D341Med (cell line): ENCODE measurements around the gene SLC15A4.
"Not testable (repeated sequence)": the region's sequence is repeated elsewhere in the genome, so short reads cannot be mapped to it uniquely, and the experiment has no call there.

Source experiments
- DNase-seq: peaks from one replicate; pipeline ENCODE4 v3.0.0; 2012; ENCODE audit warnings: low spot score

Gene SLC15A4

DNA sequence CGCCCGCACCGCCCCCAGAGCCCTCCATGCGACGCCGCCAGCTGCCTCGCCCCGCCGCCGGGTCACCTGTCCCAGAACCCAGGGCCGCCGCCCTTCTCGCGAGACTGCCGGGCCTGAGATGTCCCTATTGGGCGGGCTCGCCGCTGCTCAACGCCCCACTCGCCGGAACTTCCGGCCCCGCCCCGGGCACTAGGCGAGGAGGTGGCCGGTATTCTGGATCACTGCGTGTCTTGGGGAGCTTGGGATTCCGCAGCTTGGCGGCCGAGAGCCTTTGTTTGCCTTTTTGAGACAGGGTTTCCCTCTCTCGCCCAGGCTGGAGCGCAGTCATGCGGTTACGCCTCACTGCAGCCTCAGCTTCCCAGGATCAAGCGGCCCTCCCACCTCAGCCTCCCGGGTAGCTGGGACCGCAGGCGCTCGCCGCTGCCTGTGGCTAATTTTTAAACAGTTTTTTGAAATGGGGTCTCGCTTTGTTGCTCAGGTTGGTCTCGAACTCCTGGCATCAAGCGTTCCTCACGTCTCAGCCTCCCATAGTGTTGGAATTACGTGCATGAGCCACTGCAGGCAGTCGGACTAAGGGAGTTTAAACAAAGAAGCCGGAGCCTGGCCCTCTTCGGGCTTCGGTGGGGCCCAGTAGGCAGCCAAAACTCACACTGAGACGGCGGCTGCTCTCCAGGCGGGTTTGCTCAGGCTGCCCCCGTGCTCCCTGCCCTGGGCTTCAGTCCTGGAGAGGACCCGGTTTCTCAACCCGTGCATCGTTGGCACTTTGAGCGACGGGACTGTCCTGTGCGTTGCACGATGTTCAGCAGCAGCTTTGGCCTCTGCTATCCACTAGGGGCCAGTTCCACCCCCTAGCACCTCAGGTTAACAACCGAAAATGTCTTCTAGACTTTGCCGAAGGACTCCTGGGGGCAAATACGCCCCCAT is at the start of gene SLC15A4:
TSS of gene SLC15A4 (minus strand) at position 43 of the 924 bp plus-strand sequence. CDS start at position 28, 15 bp downstream.
- peak; percentile 99 for DNase-seq

DNA sequence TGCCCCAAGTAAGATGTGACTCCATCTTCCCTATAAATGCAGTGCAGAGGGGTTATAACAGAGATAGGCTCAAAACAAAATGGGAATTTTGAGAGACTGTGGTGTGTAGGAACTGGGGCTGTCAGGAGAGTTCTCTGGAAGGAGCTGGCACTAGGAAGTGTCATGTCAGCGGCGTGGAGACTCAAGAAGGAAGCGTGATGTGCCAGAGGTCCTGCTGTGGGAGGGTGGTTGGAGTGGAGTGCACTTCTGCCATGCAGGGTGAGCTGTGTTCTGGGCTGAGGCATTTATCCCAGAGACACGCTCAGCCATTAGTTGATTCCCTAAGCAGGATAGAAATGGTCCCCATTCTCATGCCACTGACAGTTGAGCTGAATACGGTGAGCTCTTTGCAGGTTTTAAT is 48.5 kb upstream of the SLC15A4 start:
- no peak for DNase-seq

- no peak for DNase-seq
Measured at GRCh38 chr12:128871516-128871892, 47.7 kb upstream of the SLC15A4 start.

DNA sequence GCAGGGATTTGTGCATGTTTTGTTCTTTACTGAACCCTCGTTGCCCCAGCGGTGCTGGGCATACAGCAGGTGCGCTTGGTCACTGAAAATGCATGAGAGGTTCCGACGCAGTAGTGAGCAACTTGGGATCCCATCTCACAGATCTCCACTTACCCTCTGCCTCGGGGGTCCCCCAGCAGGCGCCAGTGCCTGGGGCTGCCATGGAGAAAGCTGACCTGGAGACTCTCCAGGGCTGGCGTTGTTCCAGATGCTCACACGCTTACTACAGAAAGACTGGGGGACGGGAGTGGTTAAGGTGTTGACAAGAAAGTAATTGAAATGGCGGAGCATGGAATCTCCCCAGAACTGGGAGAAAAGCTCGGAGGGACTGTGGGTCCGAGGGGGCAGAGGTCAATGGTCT is 43.7 kb upstream of the SLC15A4 start:
- DNase-seq: no peak

DNA sequence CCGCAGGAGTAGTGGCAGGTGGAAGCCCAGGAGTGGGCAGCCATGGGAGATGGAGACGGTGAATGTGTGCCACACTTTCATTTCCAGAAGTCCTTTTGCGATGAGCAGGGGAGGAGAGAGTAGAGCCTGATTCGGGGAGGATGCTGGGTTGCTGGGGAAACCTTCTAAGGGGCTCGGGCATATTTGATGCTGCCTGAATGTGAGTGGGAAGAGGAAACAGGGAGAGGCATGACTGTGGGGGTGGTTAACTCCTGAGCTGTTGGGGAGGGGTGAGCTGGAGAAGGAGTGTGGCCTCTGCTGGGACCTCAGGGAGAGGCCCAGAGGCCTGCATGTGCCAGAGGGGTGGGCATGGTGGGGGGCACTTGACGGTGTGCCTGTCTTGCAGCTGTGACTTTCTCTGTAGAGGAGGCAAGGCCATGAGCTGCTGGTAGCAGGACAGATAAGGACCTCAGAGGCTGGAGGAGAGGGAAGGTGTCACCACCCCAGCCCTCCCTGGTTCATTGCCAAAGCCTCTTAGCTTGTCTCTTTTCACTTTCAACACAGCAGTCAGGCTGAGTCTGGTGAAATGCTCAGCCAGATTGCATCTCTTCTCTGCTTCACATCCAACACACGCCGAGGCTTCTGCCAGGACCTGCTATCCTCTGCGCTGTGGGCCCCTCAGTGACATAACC is 40.9 kb upstream of the SLC15A4 start:
- no peak for DNase-seq

DNA sequence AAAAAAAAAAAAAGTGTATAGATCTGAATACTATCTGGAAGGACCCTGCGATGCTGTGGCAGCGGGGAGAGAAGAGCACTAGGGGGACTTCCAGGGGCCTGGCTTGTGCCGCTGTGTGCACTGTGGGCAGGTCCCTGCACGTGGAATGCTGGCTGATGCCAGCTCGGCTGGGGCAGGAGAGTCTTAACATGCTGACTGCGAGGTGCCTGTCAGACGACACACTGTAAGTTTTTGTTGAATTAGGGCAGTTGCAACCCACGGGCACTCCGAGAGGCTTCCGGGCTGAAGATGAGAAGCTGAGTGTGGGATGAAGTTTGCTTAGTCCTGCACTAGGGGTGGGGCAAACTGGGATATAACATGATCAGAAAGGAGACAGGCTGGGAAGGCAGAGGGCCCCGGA is 40.2 kb upstream of the SLC15A4 start:
- DNase-seq: no peak

GRCh38 chr12:128861226-128862016 is 37.7 kb upstream of the SLC15A4 start:
- no peak for DNase-seq

DNA sequence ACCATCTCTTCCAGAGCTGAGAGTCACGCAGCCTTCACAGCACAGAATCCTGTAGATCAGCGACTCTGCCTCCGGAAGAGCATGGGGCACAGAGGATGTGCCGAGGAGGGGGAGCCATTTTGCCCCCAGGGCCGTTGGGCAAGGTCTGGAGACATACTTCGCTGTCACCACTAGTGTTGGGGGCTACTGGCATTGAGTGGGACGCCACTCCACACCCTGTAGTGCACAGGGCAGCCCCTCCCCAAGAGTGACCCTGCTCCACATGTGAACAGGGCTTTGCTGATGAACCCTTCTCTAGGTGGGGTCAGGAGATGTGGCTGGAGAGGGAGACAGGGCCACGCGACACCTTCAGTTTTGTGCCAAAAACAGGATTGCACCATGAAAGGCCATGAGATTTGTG is 35.6 kb upstream of the SLC15A4 start:
- no peak for DNase-seq

DNA sequence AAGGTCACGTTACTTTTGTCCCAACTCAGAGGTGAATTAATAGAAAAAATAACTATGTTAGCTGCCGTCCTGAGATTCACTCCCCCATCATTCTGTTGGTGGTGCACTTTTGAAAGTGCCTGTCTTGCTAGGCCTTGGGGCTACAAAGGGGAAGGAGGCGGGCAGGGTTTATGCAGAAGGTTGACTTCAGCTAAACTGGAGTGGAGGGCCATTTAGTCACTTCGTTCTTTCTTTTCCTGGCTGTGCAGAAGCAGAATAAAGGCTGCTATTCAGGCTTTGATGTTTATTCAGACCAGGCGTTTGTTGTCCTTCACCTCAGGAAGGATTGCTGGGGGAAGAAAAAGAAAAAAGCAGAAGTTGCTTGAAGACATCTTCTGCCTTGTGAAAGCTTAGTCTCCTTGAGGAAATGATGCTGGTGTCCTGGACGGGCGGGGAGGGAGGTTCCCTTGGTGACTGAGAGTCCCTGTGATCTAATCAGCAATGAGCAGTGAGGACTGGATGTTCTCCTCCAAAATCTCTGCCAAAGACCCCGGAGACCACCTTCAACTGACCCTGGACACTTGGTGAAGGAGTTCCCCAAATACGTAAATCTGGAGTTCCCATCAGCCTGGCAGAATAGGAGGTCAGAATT is 33.5 kb upstream of the SLC15A4 start:
- no peak for DNase-seq

DNA sequence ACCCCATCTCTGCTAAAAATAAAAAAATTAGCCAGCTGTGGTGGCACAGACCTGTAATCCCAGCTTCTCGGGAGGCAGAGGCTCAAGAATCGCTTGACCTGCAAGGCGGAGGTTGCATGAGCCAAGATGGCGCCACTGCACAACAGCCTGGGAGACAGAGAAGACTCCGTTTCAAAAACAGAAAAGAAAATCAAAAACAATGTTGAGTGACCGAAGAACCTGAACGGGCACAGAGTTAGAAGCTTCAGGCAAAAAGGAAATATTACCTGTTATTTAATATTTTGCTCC is 33.0 kb upstream of the SLC15A4 start:
- no peak for DNase-seq

DNA sequence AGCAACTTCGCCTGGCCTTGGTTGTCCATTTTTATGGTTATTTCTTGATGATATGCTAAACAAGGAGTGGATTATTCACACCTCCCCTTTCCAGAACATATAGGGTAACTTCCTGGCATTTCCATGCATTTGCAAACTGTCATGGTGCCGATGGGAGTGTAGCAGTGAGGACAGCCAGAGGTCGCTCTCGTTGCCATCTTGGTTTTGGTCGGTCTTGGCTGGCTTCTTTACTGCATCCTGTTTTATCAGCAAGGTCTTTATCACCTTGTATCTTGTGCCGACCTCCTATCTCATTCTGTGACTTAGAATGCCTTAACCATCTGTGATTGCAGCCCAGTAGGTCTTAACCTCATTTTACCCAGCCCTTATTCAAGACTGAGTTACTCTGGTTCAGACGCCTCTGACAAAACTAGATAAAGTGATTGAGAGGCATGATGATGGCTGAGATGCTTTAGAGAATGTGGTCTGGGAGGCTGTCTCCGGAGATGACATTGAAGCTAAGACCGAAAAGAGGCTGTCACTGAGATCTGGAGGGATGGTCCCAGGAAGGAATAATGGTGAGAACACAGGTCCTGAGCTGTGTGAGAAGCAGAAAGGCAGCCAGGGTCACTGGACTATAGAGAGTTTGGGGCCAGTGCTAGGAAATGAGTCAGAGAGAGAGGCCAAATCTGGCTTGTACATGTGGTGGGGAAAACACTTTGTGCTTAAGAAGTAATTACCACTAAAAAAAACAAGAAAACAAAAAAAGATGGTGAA is 32.5 kb upstream of the SLC15A4 start:
- DNase-seq: no peak

- DNase-seq: peak; percentile 75
Measured at GRCh38 chr12:128853600-128854197, 29.9 kb upstream of the SLC15A4 start.

GRCh38 chr12:128852885-128853599 is 29.3 kb upstream of the SLC15A4 start, which contains the start of gene GLT1D1:
GLT1D1 (plus strand) TSS chr12:128853478; CDS start chr12:128853582, 104 bp downstream.
- no peak for DNase-seq

DNA sequence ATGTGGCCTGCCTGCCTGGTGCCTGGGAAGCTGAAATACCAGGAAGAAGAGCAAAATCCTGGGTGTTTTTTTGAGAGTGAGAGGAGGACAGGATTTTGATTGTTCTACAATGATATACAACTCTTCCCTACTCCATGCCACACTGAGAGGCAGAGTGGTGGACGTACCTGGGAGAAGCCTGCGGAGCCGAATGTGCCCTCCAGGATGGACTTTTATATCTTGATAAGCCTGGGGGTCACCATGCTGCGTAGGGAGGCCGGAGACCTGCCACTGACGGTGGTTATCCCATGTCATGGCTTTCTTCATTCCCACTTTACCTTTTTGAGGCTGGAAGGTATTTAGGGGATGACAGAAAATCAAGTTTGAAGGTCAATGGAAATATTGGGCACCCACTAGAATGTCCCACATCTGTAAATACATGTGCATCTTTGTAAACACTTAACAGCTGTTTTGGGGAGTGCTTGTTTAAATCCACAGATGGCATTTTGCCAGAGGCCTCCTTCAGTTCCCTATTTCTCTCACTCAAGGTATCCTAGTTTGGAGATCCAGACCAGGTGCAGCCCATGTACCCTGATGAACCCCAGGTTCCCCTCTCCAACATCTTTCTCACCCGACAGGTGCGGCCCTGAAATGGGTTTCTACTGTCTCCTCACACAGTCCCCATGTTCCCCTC is 28.4 kb upstream of the SLC15A4 start:
- no peak for DNase-seq

- not testable (repeated sequence) for DNase-seq
Measured at GRCh38 chr12:128851429-128851828, 27.7 kb upstream of the SLC15A4 start.

DNA sequence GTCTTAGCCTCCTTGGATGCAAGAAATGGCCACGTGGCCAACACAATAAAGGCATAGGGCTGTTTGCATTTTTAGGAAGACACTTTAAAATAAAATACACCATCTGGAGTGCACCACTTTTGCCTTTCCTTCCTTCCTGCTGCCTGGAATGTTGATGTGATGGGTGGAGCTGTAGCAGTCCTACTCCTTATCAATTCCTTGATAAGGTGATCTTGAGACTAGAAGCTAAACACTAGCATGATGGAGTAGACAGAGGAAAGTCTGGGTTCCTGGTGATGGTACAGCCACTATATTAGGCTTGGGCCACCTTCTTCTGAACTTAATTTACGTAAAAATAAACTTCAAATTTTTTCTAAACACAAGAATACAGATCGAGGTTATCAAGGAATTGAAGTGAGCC is 26.6 kb upstream of the SLC15A4 start:
- DNase-seq: no peak

- DNase-seq: not testable (repeated sequence)
Measured at GRCh38 chr12:128849806-128850205, 26.0 kb upstream of the SLC15A4 start.

DNA sequence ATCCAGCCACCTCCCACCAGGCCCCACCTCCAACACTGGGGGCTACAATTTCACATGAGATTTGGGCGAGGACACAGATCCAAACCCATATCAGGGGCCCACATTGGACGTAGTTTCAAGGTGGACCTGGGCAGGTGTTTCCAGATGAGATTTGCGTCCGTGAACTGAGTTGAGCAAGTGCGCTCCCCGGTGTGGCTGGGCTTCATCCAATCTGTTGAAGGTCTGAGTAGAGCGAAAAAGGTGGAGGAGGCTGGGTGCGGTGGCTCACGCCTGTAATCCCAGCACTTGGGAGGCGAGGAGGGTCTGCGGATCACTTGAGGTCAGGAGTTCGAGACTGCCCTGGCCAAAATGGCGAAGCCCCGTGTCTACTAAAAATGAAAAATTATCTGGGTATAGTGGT is 24.6 kb upstream of the SLC15A4 start:
- no peak for DNase-seq

GRCh38 chr12:128846671-128847070 is 22.9 kb upstream of the SLC15A4 start:
- DNase-seq: not testable (repeated sequence)
